Endothelial cell of umbilical vein (primary cell): ENCODE results near the gene C5AR1. TPM values are rescaled to one million over a fixed set of nuclear protein-coding genes. Genes with fewer than 3 reads are reported as not detected.

ENCODE experiments used
- BruUV-seq: library from RNA; stranded (reverse); fragments of 400-500 nt; replicated peaks from 2 replicates; lab custom pipeline; 2021; lab: Mats Ljungman, UMichigan
- CTCF ChIA-PET: fragments of 300-600, 350-600 bp; sonication (Branson Sonifier 250); formaldehyde crosslinking; loops from one replicate; lab custom pipeline; 2021; ENCODE audit warnings: antibody characterized with exemption, inconsistent platforms; lab: Charles Lee
- POLR2A ChIA-PET: fragments of 300-600, 350-600 bp; sonication (Branson Sonifier 250); formaldehyde crosslinking; loops from one replicate; lab custom pipeline; 2021; ENCODE audit warnings: antibody characterized with exemption, inconsistent platforms; lab: Charles Lee
- DNase-seq: peaks from one replicate; pipeline ENCODE4 v3.0.0-alpha.2; 2011; ENCODE audit warnings: low read depth, low spot score
- FAIRE-seq: peaks from 2 replicates; lab custom pipeline; 2011; peaks lifted over from hg19 to GRCh38; lab: Jason Lieb, UNC
- H2AFZ ChIP-seq: 2 replicates; pipeline ENCODE4 v1.6.0; 2012; ENCODE audit warnings: low read depth, low read length, control low read depth, inconsistent platforms
- H3K27ac ChIP-seq: 2 replicates; pipeline ENCODE4 v1.5.1; 2011; ENCODE audit warnings: low read depth, mild to moderate bottlenecking, control low read depth, low read length, moderate library complexity; ENCODE audit not compliant: insufficient read depth
- H3K27me3 ChIP-seq, 2 experiments: 2 replicates each; pipeline versions ENCODE4 v1.6.0 to v1.6.1; 2011; ENCODE audit warnings: low read length in 2 of 2, mixed read lengths in 1 of 2; ENCODE audit not compliant: control insufficient read depth in 2 of 2, insufficient read depth in 2 of 2
- H3K36me3 ChIP-seq, 2 experiments: 2 replicates in 1 of 2; 3 replicates in 1 of 2; pipeline ENCODE4 v1.5.1; 2011; ENCODE audit warnings: low read length in 2 of 2, mild to moderate bottlenecking in 1 of 2, moderate library complexity in 1 of 2; ENCODE audit not compliant: control insufficient read depth in 2 of 2, insufficient read depth in 2 of 2; ENCODE audit errors: extremely low read depth in 1 of 2
- H3K4me1 ChIP-seq: 3 replicates; pipeline ENCODE4 v1.5.1; 2011; ENCODE audit warnings: mild to moderate bottlenecking, low read length; ENCODE audit not compliant: control insufficient read depth, insufficient read depth; ENCODE audit errors: extremely low read depth
- H3K4me2 ChIP-seq: 2 replicates; pipeline ENCODE4 v1.6.1; 2011; ENCODE audit warnings: low read length, control low read depth, mixed read lengths; ENCODE audit not compliant: insufficient read depth
- H3K4me3 ChIP-seq, 3 experiments: fragments of 200-600 bp in 1 of 3; sonication (generic), shearing (Covaris generic) in 1 of 3; replicated peaks in 1 of 3; 2 replicates each; pipeline ENCODE4 v1.5.1; 2011 to 2016; ENCODE audit warnings: control low read depth in 3 of 3, low read length in 3 of 3, mild to moderate bottlenecking in 2 of 3, inconsistent platforms in 1 of 3, low read depth in 1 of 3, moderate library complexity in 1 of 3; ENCODE audit not compliant: insufficient read depth in 1 of 3
- H3K79me2 ChIP-seq: 2 replicates; pipeline ENCODE4 v1.6.0; 2012; ENCODE audit warnings: low read length, inconsistent platforms; ENCODE audit not compliant: control insufficient read depth, insufficient read depth
- H3K9ac ChIP-seq: replicated peaks from 2 replicates; pipeline ENCODE3; 2011; ENCODE audit warnings: low read length, control low read depth; ENCODE audit not compliant: insufficient read depth; ENCODE audit errors: extremely low read depth
- H3K9me1 ChIP-seq: replicated peaks from 3 replicates; pipeline ENCODE4 v1.6.0; 2011; ENCODE audit warnings: mild to moderate bottlenecking, low read length; ENCODE audit not compliant: control insufficient read depth, insufficient read depth; ENCODE audit errors: extremely low read depth
- H3K9me3 ChIP-seq: replicated peaks from 2 replicates; pipeline ENCODE4 v1.5.1; 2012; ENCODE audit warnings: low read length, inconsistent platforms; ENCODE audit not compliant: control insufficient read depth, insufficient read depth
- H4K20me1 ChIP-seq: replicated peaks from 2 replicates; pipeline ENCODE3; 2011; ENCODE audit warnings: mild to moderate bottlenecking, low read length; ENCODE audit not compliant: control insufficient read depth, insufficient read depth; ENCODE audit errors: extremely low read depth
- CTCF ChIP-seq, 2 donors: IDR thresholded peaks; 1 replicate in 1 of 2; 2 replicates in 1 of 2; pipeline ENCODE4 v1.5.1; 2011; ENCODE audit warnings: low read length in 2 of 2, mild to moderate bottlenecking in 2 of 2, moderate library complexity in 2 of 2, control low read depth in 1 of 2, inconsistent platforms in 1 of 2, low read depth in 1 of 2; ENCODE audit not compliant: insufficient read depth in 1 of 2; ENCODE audit errors: extremely low read depth in 1 of 2
- EZH2 ChIP-seq: IDR thresholded peaks from 2 replicates; pipeline ENCODE4 v1.6.1; 2012; ENCODE audit warnings: borderline replicate concordance, low read depth, mild to moderate bottlenecking, moderate library complexity, low read length, inconsistent platforms; ENCODE audit not compliant: severe bottlenecking
- FOS ChIP-seq: IDR thresholded peaks from 2 replicates; pipeline ENCODE4 v1.6.1; 2011; ENCODE audit warnings: mild to moderate bottlenecking, low read length, moderate library complexity, borderline replicate concordance; ENCODE audit not compliant: insufficient read depth
- GATA2 ChIP-seq: IDR thresholded peaks from 2 replicates; pipeline ENCODE4 v1.7.0; 2011; ENCODE audit warnings: low read depth, mild to moderate bottlenecking, moderate library complexity, mixed read lengths, low read length; ENCODE audit not compliant: insufficient read length, insufficient read depth
- JUN ChIP-seq: IDR thresholded peaks from 2 replicates; pipeline ENCODE4 v1.6.1; 2011; ENCODE audit warnings: borderline replicate concordance, low read depth; ENCODE audit not compliant: insufficient read length, insufficient read depth
- MAX ChIP-seq: IDR thresholded peaks from 2 replicates; pipeline ENCODE4 v1.6.1; 2011; ENCODE audit not compliant: insufficient read depth, insufficient read length
- MYC ChIP-seq: IDR thresholded peaks from one replicate; pipeline ENCODE4 v1.6.1; 2011; ENCODE audit warnings: mild to moderate bottlenecking, low read depth, low read length
- POLR2A ChIP-seq: IDR thresholded peaks from 2 replicates; pipeline ENCODE4 v1.6.1; 2012; ENCODE audit warnings: low read depth, mild to moderate bottlenecking, control low read depth, low read length
- POLR2AphosphoS5 ChIP-seq: IDR thresholded peaks from 2 replicates; pipeline ENCODE4 v1.6.1; 2012; ENCODE audit warnings: low read depth, mild to moderate bottlenecking, control low read depth, low read length, moderate library complexity; ENCODE audit not compliant: insufficient read depth
- dilution Hi-C: fragments of 300-500 bp; cut with MboI; formaldehyde crosslinking; loops from one replicate; pipeline ENCODE4 v1.15.0; 2019; ENCODE audit warnings: low sequenced_read_pairs; ENCODE audit not compliant: extremely low pct_ligation_motif_present
- intact Hi-C: fragments of 100-400 bp; cut with micrococcal nuclease; formaldehyde crosslinking; loops from one replicate; pipeline ENCODE4 v1.10.0; 2022
- polyA plus RNA-seq, 4 experiments: library from polyadenylated mRNA; depleted of rRNA in 3 of 4; stranded (reverse) in 3 of 4; unstranded in 1 of 4; fragments of >200 nt; gene quantifications; 2 replicates each; pipeline versions ENCODE4 v1.2.1 to v1.2.3, GENCODE V29; 2011 to 2012; ENCODE audit warnings: missing spikeins in 1 of 4
- total RNA-seq: library from RNA; stranded (reverse); gene quantifications from 2 replicates; pipeline ENCODE4 v1.2.3, GENCODE V29; 2021

C5AR1 gene
- total and polyA plus RNA-seq, 2 donors (not counting 3 experiments of a cell fraction or from before 2014, with no cell fraction given), result 0.11 to 0.49 TPM

GRCh38 chr19:47371261-47371660 is 61.6 kb downstream of the C5AR1 start:
- TF ChIP-seq MYC (no peak), MAX (no peak), POLR2AphosphoS5 (no peak), JUN (no peak), GATA2 (no peak), CTCF (IDR thresholded peaks at IDR 0.05; ENCODE audit: extremely low read depth in 1 of 2, insufficient read depth in 1 of 2, low read depth in 1 of 2, low read length in 2 of 2) (no peak), EZH2 (no peak), FOS (no peak), POLR2A (no peak)
- FAIRE-seq, result no peak
- POLR2A ChIA-PET, result no interaction called here

More at GRCh38 chr19:47371261-47371660, 61.6 kb downstream of the C5AR1 start:
- CTCF ChIA-PET, result interaction anchor here (1.2 kb wide), 1 partner anchor 20 kb away, joined by 4 read pairs; no protein-coding TSS in a partner anchor
- H3K27ac ChIP-seq, result no peak overlapping the region
- H3K36me3 ChIP-seq, result peaks cover 14 to 58% of the 10 kb centered on the region in 2 experiments
- H3K9ac ChIP-seq, result no peak overlapping the region
- no peaks in the 10 kb centered on the region for H3K27me3 ChIP-seq
- H3K79me2 ChIP-seq, result no peaks in the 10 kb centered on the region
- H3K4me3 ChIP-seq, result no peak overlapping the region
- H3K9me3 ChIP-seq, result no peaks in the 10 kb centered on the region
- no peaks in the 10 kb centered on the region for H4K20me1 ChIP-seq
- intact Hi-C loops (no loop called here), dilution Hi-C loops (no loop called here)
- no peak overlapping the region for H3K4me2 ChIP-seq
- BruUV-seq, result no TSS peak
- H2AFZ ChIP-seq, result no peak overlapping the region
- no peaks in the 10 kb centered on the region for H3K4me1 ChIP-seq
- no peaks in the 10 kb centered on the region for H3K9me1 ChIP-seq
- DNase-seq, result no peak

Other genes with a start within 250 kb of the C5AR1 start
- gene ZC3H4, start 196.1 kb upstream of the C5AR1 start, total RNA-seq, result 56.4 and 63.9 TPM in 2 replicates
- gene ZC3H4, start 196.1 kb upstream of the C5AR1 start, polyA plus RNA-seq, result 5.5 and 6.2 TPM in 2 replicates
- 219 and 223 TPM in 2 replicates for gene SAE1, start 179.0 kb upstream of the C5AR1 start, total RNA-seq
- 145 and 165 TPM in 2 replicates for gene SAE1, start 179.0 kb upstream of the C5AR1 start, polyA plus RNA-seq
- gene BBC3, start 78.7 kb upstream of the C5AR1 start, total RNA-seq, result 27.6 and 35.7 TPM in 2 replicates
- gene BBC3, start 78.7 kb upstream of the C5AR1 start, polyA plus RNA-seq, result 11.3 and 15.8 TPM in 2 replicates
- 26.9 and 29.0 TPM in 2 replicates for gene CCDC9, start 53.3 kb upstream of the C5AR1 start, total RNA-seq
- gene CCDC9, start 53.3 kb upstream of the C5AR1 start, polyA plus RNA-seq, result 4.6 and 6.0 TPM in 2 replicates
- gene INAFM1, start 35.0 kb upstream of the C5AR1 start, total RNA-seq, result 8.3 and 9.4 TPM in 2 replicates
- gene INAFM1, start 35.0 kb upstream of the C5AR1 start, polyA plus RNA-seq, result 2.8 and 3.0 TPM in 2 replicates
- gene C5AR2, start 22.3 kb downstream of the C5AR1 start, total RNA-seq, result not detected in 2 replicates
- gene C5AR2, start 22.3 kb downstream of the C5AR1 start, polyA plus RNA-seq, result not detected in 2 replicates
- gene DHX34, start 39.5 kb downstream of the C5AR1 start, total RNA-seq, result 15.8 and 20.7 TPM in 2 replicates
- 12.8 and 15.9 TPM in 2 replicates for gene DHX34, start 39.5 kb downstream of the C5AR1 start, polyA plus RNA-seq
- 0.42 TPM in 1 of 2 replicates, not detected in the other for gene MEIS3, start 109.7 kb downstream of the C5AR1 start, total RNA-seq
- not detected in 2 replicates for gene MEIS3, start 109.7 kb downstream of the C5AR1 start, polyA plus RNA-seq
- gene SLC8A2, start 162.0 kb downstream of the C5AR1 start, total RNA-seq, result not detected in 2 replicates
- not detected in 2 replicates for gene SLC8A2, start 162.0 kb downstream of the C5AR1 start, polyA plus RNA-seq
- gene KPTN, start 174.4 kb downstream of the C5AR1 start, total RNA-seq, result 13.7 and 15.5 TPM in 2 replicates
- gene KPTN, start 174.4 kb downstream of the C5AR1 start, polyA plus RNA-seq, result 14.7 and 15.7 TPM in 2 replicates
- gene NAPA, start 205.2 kb downstream of the C5AR1 start, total RNA-seq, result 107 TPM in 2 replicates
- 154 and 172 TPM in 2 replicates for gene NAPA, start 205.2 kb downstream of the C5AR1 start, polyA plus RNA-seq